GM18868 (cell line): Measurements from ENCODE around the gene ZGRF1.
"Not testable (repeated sequence)": the region's sequence is repeated elsewhere in the genome, so short reads cannot be mapped to it uniquely, and the experiment has no call there.

ENCODE experiments used
- ATAC-seq: cut with Tn5 transposase; IDR thresholded peaks from one replicate; pipeline ENCODE4 v1.9.1; 2021; ENCODE audit warnings: mild to moderate bottlenecking, moderate library complexity; ENCODE audit not compliant: unreplicated experiment

ZGRF1 gene

GRCh38 chr4:112562254-112562879 is 74.3 kb downstream of the ZGRF1 start:
- ATAC-seq, result no peak

- peak; percentile 67 for ATAC-seq
Observed at GRCh38 chr4:112560084-112560483, 76.6 kb downstream of the ZGRF1 start.

- ATAC-seq, result no peak
Observed at GRCh38 chr4:112559053-112559452, 77.7 kb downstream of the ZGRF1 start.

GRCh38 chr4:112557676-112558411 is 78.9 kb downstream of the ZGRF1 start:
- ATAC-seq, result no peak

- not testable (repeated sequence) for ATAC-seq
Observed at GRCh38 chr4:112554271-112554670, 82.4 kb downstream of the ZGRF1 start.

GRCh38 chr4:112552668-112553067 is 84.0 kb downstream of the ZGRF1 start:
- no peak for ATAC-seq

GRCh38 chr4:112550728-112551127 is 86.0 kb downstream of the ZGRF1 start:
- no peak for ATAC-seq

- no peak for ATAC-seq
Observed at GRCh38 chr4:112546476-112546875, 90.2 kb downstream of the ZGRF1 start.

- ATAC-seq, result no peak
Observed at GRCh38 chr4:112545346-112545745, 91.4 kb downstream of the ZGRF1 start.

GRCh38 chr4:112540695-112541094 is 96.0 kb downstream of the ZGRF1 start:
- no peak for ATAC-seq

- no peak for ATAC-seq
Observed at GRCh38 chr4:112536123-112536522, 100.6 kb downstream of the ZGRF1 start.

GRCh38 chr4:112532267-112532666 is 104.4 kb downstream of the ZGRF1 start:
- no peak for ATAC-seq

GRCh38 chr4:112531146-112531545 is 105.6 kb downstream of the ZGRF1 start:
- no peak for ATAC-seq

- ATAC-seq, result no peak
Observed at GRCh38 chr4:112526061-112526460, 110.6 kb downstream of the ZGRF1 start.

- peak; percentile 80 for ATAC-seq
Observed at GRCh38 chr4:112523764-112524505, 112.8 kb downstream of the ZGRF1 start.

GRCh38 chr4:112523008-112523721 is 113.5 kb downstream of the ZGRF1 start:
- peak; percentile 41 for ATAC-seq

- ATAC-seq, result not testable (repeated sequence)
Observed at GRCh38 chr4:112522431-112522830, 114.3 kb downstream of the ZGRF1 start.

- peak; percentile 17 for ATAC-seq
Observed at GRCh38 chr4:112521123-112522023, 115.3 kb downstream of the ZGRF1 start.

GRCh38 chr4:112520598-112521122 is 116.0 kb downstream of the ZGRF1 start:
- ATAC-seq, result no peak
